ENCODE data around the gene REELD1.

REELD1 gene

GRCh38 chr4:146265950-146266490 lies 51.7 kb downstream of the REELD1 start:
- DNase-seq (ENCODE audit: low read depth in 1 of 2, low spot score in 1 of 2), result no peak

- DNase-seq (ENCODE audit: low read depth in 1 of 2, low spot score in 1 of 2), result no peak
Observed at GRCh38 chr4:146267826-146268225, 53.5 kb downstream of the REELD1 start.

- DNase-seq (ENCODE audit: low read depth in 1 of 2, low spot score in 1 of 2), result no peak
Observed at GRCh38 chr4:146269228-146269653, 54.9 kb downstream of the REELD1 start.

GRCh38 chr4:146271466-146271865 lies 57.1 kb downstream of the REELD1 start:
- DNase-seq (ENCODE audit: low read depth in 1 of 2, low spot score in 1 of 2), result no peak

- no peak for DNase-seq (ENCODE audit: low read depth in 1 of 2, low spot score in 1 of 2)
Observed at GRCh38 chr4:146273204-146273901, 59.0 kb downstream of the REELD1 start.

GRCh38 chr4:146274774-146275173 lies 60.4 kb downstream of the REELD1 start:
- DNase-seq (ENCODE audit: low read depth in 1 of 2, low spot score in 1 of 2), result no peak

- no peak for DNase-seq (ENCODE audit: low read depth in 1 of 2, low spot score in 1 of 2)
Observed at GRCh38 chr4:146275370-146275769, 61.0 kb downstream of the REELD1 start.

GRCh38 chr4:146278986-146279385 lies 64.6 kb downstream of the REELD1 start:
- DNase-seq (ENCODE audit: low read depth in 1 of 2, low spot score in 1 of 2), result no peak

Measured in stimulated activated CD4-positive, alpha-beta T cell treated with anti-CD3 and anti-CD28 coated beads, Interleukin-15, amount 100 ng/mL, for 1 hour (primary cell).